ENCODE results near the gene ENGASE.

Gene ENGASE

GRCh38 chr17:79046916-79047280 is 27.7 kb upstream of the ENGASE start:
- ChIA-PET CTCF (no interaction called here), POLR2A (ENCODE audit: low non-redundant PET) (no interaction called here)
- DNase-seq (ENCODE audit: low spot score): no peak
- TF ChIP-seq, protein P1, sequence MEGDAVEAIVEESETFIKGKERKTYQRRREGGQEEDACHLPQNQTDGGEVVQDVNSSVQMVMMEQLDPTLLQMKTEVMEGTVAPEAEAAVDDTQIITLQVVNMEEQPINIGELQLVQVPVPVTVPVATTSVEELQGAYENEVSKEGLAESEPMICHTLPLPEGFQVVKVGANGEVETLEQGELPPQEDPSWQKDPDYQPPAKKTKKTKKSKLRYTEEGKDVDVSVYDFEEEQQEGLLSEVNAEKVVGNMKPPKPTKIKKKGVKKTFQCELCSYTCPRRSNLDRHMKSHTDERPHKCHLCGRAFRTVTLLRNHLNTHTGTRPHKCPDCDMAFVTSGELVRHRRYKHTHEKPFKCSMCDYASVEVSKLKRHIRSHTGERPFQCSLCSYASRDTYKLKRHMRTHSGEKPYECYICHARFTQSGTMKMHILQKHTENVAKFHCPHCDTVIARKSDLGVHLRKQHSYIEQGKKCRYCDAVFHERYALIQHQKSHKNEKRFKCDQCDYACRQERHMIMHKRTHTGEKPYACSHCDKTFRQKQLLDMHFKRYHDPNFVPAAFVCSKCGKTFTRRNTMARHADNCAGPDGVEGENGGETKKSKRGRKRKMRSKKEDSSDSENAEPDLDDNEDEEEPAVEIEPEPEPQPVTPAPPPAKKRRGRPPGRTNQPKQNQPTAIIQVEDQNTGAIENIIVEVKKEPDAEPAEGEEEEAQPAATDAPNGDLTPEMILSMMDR (conservative IDR thresholded peaks at IDR 0.05; ENCODE audit: low read depth): no peak
- no peak overlapping the region for H3K27ac ChIP-seq

DNA sequence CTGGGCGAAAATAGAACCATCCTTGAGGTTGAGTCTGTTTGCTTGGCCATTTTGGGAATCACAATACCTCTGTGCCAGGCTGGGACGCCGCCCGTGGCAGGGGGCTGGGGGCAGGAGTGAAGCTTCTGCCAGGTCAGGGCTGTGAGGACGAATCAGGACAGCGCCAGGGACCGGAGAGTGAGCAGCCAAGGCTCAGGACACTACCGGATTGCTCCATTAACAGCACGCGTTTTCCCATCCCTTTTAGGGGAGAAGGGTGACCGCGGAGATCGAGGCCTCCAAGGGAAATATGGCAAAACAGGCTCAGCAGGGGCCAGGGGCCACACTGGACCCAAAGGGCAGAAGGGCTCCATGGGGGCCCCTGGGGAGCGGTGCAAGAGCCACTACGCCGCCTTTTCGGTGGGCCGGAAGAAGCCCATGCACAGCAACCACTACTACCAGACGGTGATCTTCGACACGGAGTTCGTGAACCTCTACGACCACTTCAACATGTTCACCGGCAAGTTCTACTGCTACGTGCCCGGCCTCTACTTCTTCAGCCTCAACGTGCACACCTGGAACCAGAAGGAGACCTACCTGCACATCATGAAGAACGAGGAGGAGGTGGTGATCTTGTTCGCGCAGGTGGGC is 27.2 kb upstream of the ENGASE start:
- no peak overlapping the region for H3K27ac ChIP-seq
- TF ChIP-seq, protein P1 (conservative IDR thresholded peaks at IDR 0.05; ENCODE audit: low read depth): no peak
- CTCF ChIA-PET: interaction anchor here (1.3 kb wide), 1 partner anchor 346 kb away, joined by 3 read pairs; no protein-coding TSS in a partner anchor
- POLR2A ChIA-PET (ENCODE audit: low non-redundant PET): no interaction called here
- no peak for DNase-seq (ENCODE audit: low spot score)

DNA sequence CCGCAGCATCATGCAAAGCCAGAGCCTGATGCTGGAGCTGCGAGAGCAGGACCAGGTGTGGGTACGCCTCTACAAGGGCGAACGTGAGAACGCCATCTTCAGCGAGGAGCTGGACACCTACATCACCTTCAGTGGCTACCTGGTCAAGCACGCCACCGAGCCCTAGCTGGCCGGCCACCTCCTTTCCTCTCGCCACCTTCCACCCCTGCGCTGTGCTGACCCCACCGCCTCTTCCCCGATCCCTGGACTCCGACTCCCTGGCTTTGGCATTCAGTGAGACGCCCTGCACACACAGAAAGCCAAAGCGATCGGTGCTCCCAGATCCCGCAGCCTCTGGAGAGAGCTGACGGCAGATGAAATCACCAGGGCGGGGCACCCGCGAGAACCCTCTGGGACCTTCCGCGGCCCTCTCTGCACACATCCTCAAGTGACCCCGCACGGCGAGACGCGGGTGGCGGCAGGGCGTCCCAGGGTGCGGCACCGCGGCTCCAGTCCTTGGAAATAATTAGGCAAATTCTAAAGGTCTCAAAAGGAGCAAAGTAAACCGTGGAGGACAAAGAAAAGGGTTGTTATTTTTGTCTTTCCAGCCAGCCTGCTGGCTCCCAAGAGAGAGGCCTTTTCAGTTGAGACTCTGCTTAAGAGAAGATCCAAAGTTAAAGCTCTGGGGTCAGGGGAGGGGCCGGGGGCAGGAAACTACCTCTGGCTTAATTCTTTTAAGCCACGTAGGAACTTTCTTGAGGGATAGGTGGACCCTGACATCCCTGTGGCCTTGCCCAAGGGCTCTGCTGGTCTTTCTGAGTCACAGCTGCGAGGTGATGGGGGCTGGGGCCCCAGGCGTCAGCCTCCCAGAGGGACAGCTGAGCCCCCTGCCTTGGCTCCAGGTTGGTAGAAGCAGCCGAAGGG is 26.4 kb upstream of the ENGASE start:
- POLR2A ChIA-PET (ENCODE audit: low non-redundant PET): no interaction called here
- CTCF ChIA-PET: interaction anchor here (0.6 to 1.3 kb wide), 5 partner anchors 34 to 1550 kb away, joined by 3 to 4 read pairs (median 3); no protein-coding TSS in a partner anchor
- DNase-seq (ENCODE audit: low spot score): no peak
- H3K27ac ChIP-seq: no peak overlapping the region
- TF ChIP-seq, protein P1 (conservative IDR thresholded peaks at IDR 0.05; ENCODE audit: low read depth): no peak

- POLR2A ChIA-PET (ENCODE audit: low non-redundant PET): no interaction called here
- DNase-seq (ENCODE audit: low spot score): no peak
- TF ChIP-seq, protein P1 (conservative IDR thresholded peaks at IDR 0.05; ENCODE audit: low read depth): no peak
- no peak overlapping the region for H3K27ac ChIP-seq
- CTCF ChIA-PET: interaction anchor here (0.6 to 1.3 kb wide), 5 partner anchors 33 to 1549 kb away, joined by 3 to 4 read pairs (median 3); no protein-coding TSS in a partner anchor
Observed at GRCh38 chr17:79048826-79049755, 25.5 kb upstream of the ENGASE start.

GRCh38 chr17:79049821-79050220 is 24.8 kb upstream of the ENGASE start:
- DNase-seq (ENCODE audit: low spot score): no peak
- TF ChIP-seq, protein P1 (conservative IDR thresholded peaks at IDR 0.05; ENCODE audit: low read depth): no peak
- ChIA-PET POLR2A (ENCODE audit: low non-redundant PET) (no interaction called here), CTCF (interaction anchor here (0.6 to 1.1 kb wide), 4 partner anchors 7 to 124 kb away, joined by 3 to 4 read pairs (median 3); no protein-coding TSS in a partner anchor)
- H3K27ac ChIP-seq: no peak overlapping the region

DNA sequence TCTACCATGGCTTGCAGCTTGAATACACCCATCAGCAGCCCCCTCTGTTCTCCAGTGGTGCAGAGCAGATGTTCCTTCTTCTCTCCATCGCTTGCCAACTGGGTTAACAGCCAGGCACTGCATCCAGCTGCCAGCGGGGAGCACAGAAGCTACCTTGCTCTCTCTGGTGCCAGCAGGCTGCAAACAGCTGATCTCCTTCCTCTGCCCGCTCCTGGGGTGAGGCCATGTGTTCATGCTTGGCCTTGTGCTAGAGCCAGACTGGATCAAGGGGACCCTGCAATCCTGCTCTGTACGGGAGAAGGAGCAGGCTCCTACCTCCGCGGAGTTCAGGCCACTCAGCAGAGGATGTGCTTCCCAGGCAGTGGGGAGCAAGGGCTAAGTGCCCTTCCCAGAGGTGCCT is 24.1 kb upstream of the ENGASE start:
- POLR2A ChIA-PET (ENCODE audit: low non-redundant PET): no interaction called here
- no peak overlapping the region for H3K27ac ChIP-seq
- CTCF ChIA-PET: interaction anchor here (0.6 to 0.9 kb wide), 3 partner anchors 8 to 123 kb away, joined by 3 to 4 read pairs (median 3); no protein-coding TSS in a partner anchor
- no peak for DNase-seq (ENCODE audit: low spot score)
- TF ChIP-seq, protein P1 (conservative IDR thresholded peaks at IDR 0.05; ENCODE audit: low read depth): no peak
